Osteoblast (primary cell): ENCODE results near the gene CIAO2A. TPM values are rescaled to one million over a fixed set of nuclear protein-coding genes. Genes with fewer than 3 reads are reported as not detected.
"Not testable (repeated sequence)": the region's sequence is repeated elsewhere in the genome, so short reads cannot be mapped to it uniquely, and the experiment has no call there.

Experiments used
- DNase-seq: peaks from one replicate; pipeline ENCODE4 v3.0.0; 2011; ENCODE audit warnings: low spot score, mixed read lengths; ENCODE audit not compliant: insufficient read length; ENCODE audit errors: missing footprints
- H2AFZ ChIP-seq: 2 replicates; pipeline ENCODE4 v1.6.0; 2011; ENCODE audit warnings: mild to moderate bottlenecking, low read length
- H3K27ac ChIP-seq: 2 replicates; pipeline ENCODE4 v1.5.1; 2011; ENCODE audit warnings: mild to moderate bottlenecking, low read depth, low read length, moderate library complexity
- H3K27me3 ChIP-seq: 2 replicates; pipeline ENCODE4 v1.6.0; 2012; ENCODE audit warnings: mild to moderate bottlenecking, control low read depth, inconsistent platforms, low read length, moderate library complexity; ENCODE audit not compliant: insufficient read depth
- H3K36me3 ChIP-seq: 2 replicates; pipeline ENCODE4 v1.5.1; 2011; ENCODE audit warnings: mild to moderate bottlenecking, low read length, control low read depth, moderate library complexity; ENCODE audit not compliant: insufficient read depth
- H3K4me1 ChIP-seq: 2 replicates; pipeline ENCODE4 v1.5.1; 2011; ENCODE audit warnings: mild to moderate bottlenecking, low read length, control low read depth, moderate library complexity; ENCODE audit not compliant: insufficient read depth
- H3K4me2 ChIP-seq: 2 replicates; pipeline ENCODE4 v1.6.0; 2011; ENCODE audit warnings: mild to moderate bottlenecking, low read length; ENCODE audit not compliant: insufficient read depth
- H3K4me3 ChIP-seq: fragments of 200-600 bp; sonication (generic); 3 replicates; pipeline ENCODE4 v1.5.1; 2012; ENCODE audit warnings: mild to moderate bottlenecking, low read length, inconsistent platforms; ENCODE audit not compliant: insufficient read depth
- H3K79me2 ChIP-seq: 2 replicates; pipeline ENCODE4 v1.6.0; 2012; ENCODE audit warnings: mild to moderate bottlenecking, low read length, control low read depth, inconsistent platforms; ENCODE audit not compliant: insufficient read depth
- H3K9me3 ChIP-seq: 2 replicates; pipeline ENCODE4 v1.5.1; 2011; ENCODE audit warnings: low read depth, low read length, control low read depth
- H4K20me1 ChIP-seq: 2 replicates; pipeline ENCODE4 v1.6.0; 2012; ENCODE audit warnings: mild to moderate bottlenecking, low read length, control low read depth; ENCODE audit not compliant: insufficient read depth
- CTCF ChIP-seq: IDR thresholded peaks from 2 replicates; pipeline ENCODE4 v1.5.1; 2011; ENCODE audit warnings: mild to moderate bottlenecking, low read depth, low read length, moderate library complexity; ENCODE audit errors: extremely low read depth
- total RNA-seq: library from RNA; depleted of rRNA; stranded (reverse); fragments of >200 nt; gene quantifications from 2 replicates; pipeline ENCODE4 v1.2.3, GENCODE V29; 2012

The CIAO2A gene
- total RNA-seq, 1 donor: 45.2 TPM

GRCh38 chr15:64082757-64083156, 10.9 kb downstream of the CIAO2A start:
- H3K27me3 ChIP-seq: no peaks in the 10 kb centered on the region
- no peak for TF ChIP-seq CTCF
- no peak overlapping the region for H3K4me2 ChIP-seq
- DNase-seq: no peak
- no peak overlapping the region for H3K4me3 ChIP-seq
- no peaks in the 10 kb centered on the region for H3K9me3 ChIP-seq
- no peaks in the 10 kb centered on the region for H4K20me1 ChIP-seq
- no peaks in the 10 kb centered on the region for H3K4me1 ChIP-seq
- H2AFZ ChIP-seq: no peak overlapping the region
- H3K27ac ChIP-seq: no peak overlapping the region
- peaks cover 19% of the 10 kb centered on the region for H3K36me3 ChIP-seq
- peaks cover 12% of the 10 kb centered on the region for H3K79me2 ChIP-seq

- H3K36me3 ChIP-seq, H3K4me2 ChIP-seq, H3K4me3 ChIP-seq, H2AFZ ChIP-seq, H3K9me3 ChIP-seq, H3K27ac ChIP-seq, H3K79me2 ChIP-seq, H3K27me3 ChIP-seq, H4K20me1 ChIP-seq, DNase-seq: not testable (repeated sequence)
- peaks cover 26% of the 10 kb centered on the region for H3K4me1 ChIP-seq
These were observed 20.1 kb downstream of the CIAO2A start for GRCh38 chr15:64073496-64073895.

- no peak for TF ChIP-seq CTCF
- no peaks in the 10 kb centered on the region for H3K27me3 ChIP-seq
- no peak overlapping the region for H3K27ac ChIP-seq
- peaks cover 8% of the 10 kb centered on the region for H3K36me3 ChIP-seq
- H3K4me2 ChIP-seq: no peak overlapping the region
- H3K79me2 ChIP-seq: peaks cover 3% of the 10 kb centered on the region
- no peak overlapping the region for H3K4me3 ChIP-seq
- H3K9me3 ChIP-seq: no peaks in the 10 kb centered on the region
- no peak overlapping the region for H2AFZ ChIP-seq
- peaks cover 27% of the 10 kb centered on the region for H3K4me1 ChIP-seq
- DNase-seq: no peak
- H4K20me1 ChIP-seq: no peaks in the 10 kb centered on the region
These were observed 20.8 kb downstream of the CIAO2A start for GRCh38 chr15:64072812-64073211.

- no peak overlapping the region for H3K4me3 ChIP-seq
- H2AFZ ChIP-seq: peak overlapping the region; percentile 28
- no peaks in the 10 kb centered on the region for H3K27me3 ChIP-seq
- H3K27ac ChIP-seq: peak overlapping the region; percentile 67
- peak overlapping the region; percentile 37 for H3K4me2 ChIP-seq
- H3K36me3 ChIP-seq: peaks cover 8% of the 10 kb centered on the region
- no peaks in the 10 kb centered on the region for H3K79me2 ChIP-seq
- peaks cover 32% of the 10 kb centered on the region for H3K4me1 ChIP-seq
- TF ChIP-seq CTCF: no peak
- no peaks in the 10 kb centered on the region for H3K9me3 ChIP-seq
- DNase-seq: no peak
- H4K20me1 ChIP-seq: no peaks in the 10 kb centered on the region
These were observed 21.5 kb downstream of the CIAO2A start for GRCh38 chr15:64071931-64072765.
